HepG2 (cell line): ENCODE results near the gene CCNQ. TPM values are rescaled to one million over a fixed set of nuclear protein-coding genes. Genes with fewer than 3 reads are reported as not detected.
A peak's percentile ranks its signal among the peaks of the same experiment; 100 is the strongest.

ENCODE experiments used
- BRCA1 ChIP-seq: sonication (generic); formaldehyde crosslinking; IDR thresholded peaks from 2 replicates; pipeline ENCODE4 v1.4.0; 2020; ENCODE audit warnings: missing genetic modification reagents
- ETV5 ChIP-seq: IDR thresholded peaks from 2 replicates; pipeline ENCODE4 v1.6.1; 2018; ENCODE audit warnings: missing biosample characterization, missing genetic modification reagents, inconsistent platforms, borderline replicate concordance
- KDM6A ChIP-seq: IDR thresholded peaks from 2 replicates; pipeline ENCODE4 v1.6.1; 2016; ENCODE audit warnings: low read depth
- KLF9 ChIP-seq: IDR thresholded peaks from 2 replicates; pipeline ENCODE4 v1.6.1; 2016; ENCODE audit warnings: low read depth
- MAFF ChIP-seq: IDR thresholded peaks from 2 replicates; pipeline ENCODE4 v1.6.1; 2011; ENCODE audit warnings: low read depth, low read length, improper control_type of control experiment
- MZF1 ChIP-seq: sonication (generic); formaldehyde crosslinking; IDR thresholded peaks from 2 replicates; pipeline ENCODE4 v1.8.1; 2023; ENCODE audit warnings: mild to moderate bottlenecking, missing genetic modification reagents, borderline replicate concordance
- NFKB2 ChIP-seq: sonication (generic); formaldehyde crosslinking; IDR thresholded peaks from 2 replicates; pipeline ENCODE4 v1.4.0; 2020; ENCODE audit warnings: missing genetic modification reagents, borderline replicate concordance
- PREB ChIP-seq: sonication (generic); formaldehyde crosslinking; IDR thresholded peaks from 2 replicates; pipeline ENCODE4 v1.4.0; 2020; ENCODE audit warnings: missing genetic modification reagents
- ZBTB2 ChIP-seq: sonication (generic); formaldehyde crosslinking; IDR thresholded peaks from 2 replicates; pipeline ENCODE4 v1.8.0; 2022; ENCODE audit warnings: low read depth, missing genetic modification reagents
- ZMYM3 ChIP-seq: sonication (generic); formaldehyde crosslinking; IDR thresholded peaks from 2 replicates; pipeline ENCODE4 v1.5.1; 2020; ENCODE audit warnings: mild to moderate bottlenecking, missing genetic modification reagents
- ZNF382 ChIP-seq: sonication (generic); formaldehyde crosslinking; IDR thresholded peaks from 2 replicates; pipeline ENCODE4 v1.5.0; 2020; ENCODE audit warnings: missing genetic modification reagents, mild to moderate bottlenecking, borderline replicate concordance
- ZNF468 ChIP-seq: sonication (generic); formaldehyde crosslinking; IDR thresholded peaks from 2 replicates; pipeline ENCODE4 v1.8.0; 2022; ENCODE audit warnings: mild to moderate bottlenecking, moderate library complexity, missing genetic modification reagents
- ZNF574 ChIP-seq: sonication (generic); formaldehyde crosslinking; IDR thresholded peaks from 2 replicates; pipeline ENCODE4 v1.4.0; 2020; ENCODE audit warnings: missing genetic modification reagents
- ZNF703 ChIP-seq: sonication (generic); formaldehyde crosslinking; IDR thresholded peaks from 2 replicates; pipeline ENCODE4 v1.5.1; 2020; ENCODE audit warnings: missing genetic modification reagents, mild to moderate bottlenecking, moderate library complexity, borderline replicate concordance
- ZNF800 ChIP-seq: sonication (generic); formaldehyde crosslinking; IDR thresholded peaks from 2 replicates; pipeline ENCODE4 v1.4.0; 2020; ENCODE audit warnings: missing genetic modification reagents
- polyA plus RNA-seq, 8 experiments: library from polyadenylated mRNA; depleted of rRNA in 3 of 8; stranded (reverse) in 7 of 8; unstranded in 1 of 8; fragments of >200 nt; fragmentation: Illumina TruSeq in 4 of 8; extraction: Trizol in 4 of 8; gene quantifications; 2 replicates each; pipeline versions ENCODE4 v1.2.1 to v1.2.3, GENCODE V29; 2011 to 2016; ENCODE audit warnings: low read depth in 4 of 8, missing spikeins in 1 of 8, mixed read lengths in 1 of 8; ENCODE audit not compliant: insufficient read depth in 1 of 8
- total RNA-seq, 5 experiments: library from RNA; depleted of rRNA; stranded (reverse); fragments of >200 nt; fragmentation: Illumina TruSeq; extraction: Trizol; gene quantifications; 2 replicates each; pipeline ENCODE4 v1.2.3, GENCODE V29; 2016; ENCODE audit warnings: low read depth in 1 of 5
- TF ChIP-seq, protein P1 (sequence below): IDR thresholded peaks from 2 replicates; pipeline ENCODE4 v1.6.1; 2016; ENCODE audit warnings: low read depth, missing genetic modification reagents, missing compliant biosample characterization

The CCNQ gene
- total and polyA plus RNA-seq, 2 of the 13 experiments (the other 11 are each of a cell fraction or from before 2014, with no cell fraction given): 15.0 to 25.5 TPM

DNA sequence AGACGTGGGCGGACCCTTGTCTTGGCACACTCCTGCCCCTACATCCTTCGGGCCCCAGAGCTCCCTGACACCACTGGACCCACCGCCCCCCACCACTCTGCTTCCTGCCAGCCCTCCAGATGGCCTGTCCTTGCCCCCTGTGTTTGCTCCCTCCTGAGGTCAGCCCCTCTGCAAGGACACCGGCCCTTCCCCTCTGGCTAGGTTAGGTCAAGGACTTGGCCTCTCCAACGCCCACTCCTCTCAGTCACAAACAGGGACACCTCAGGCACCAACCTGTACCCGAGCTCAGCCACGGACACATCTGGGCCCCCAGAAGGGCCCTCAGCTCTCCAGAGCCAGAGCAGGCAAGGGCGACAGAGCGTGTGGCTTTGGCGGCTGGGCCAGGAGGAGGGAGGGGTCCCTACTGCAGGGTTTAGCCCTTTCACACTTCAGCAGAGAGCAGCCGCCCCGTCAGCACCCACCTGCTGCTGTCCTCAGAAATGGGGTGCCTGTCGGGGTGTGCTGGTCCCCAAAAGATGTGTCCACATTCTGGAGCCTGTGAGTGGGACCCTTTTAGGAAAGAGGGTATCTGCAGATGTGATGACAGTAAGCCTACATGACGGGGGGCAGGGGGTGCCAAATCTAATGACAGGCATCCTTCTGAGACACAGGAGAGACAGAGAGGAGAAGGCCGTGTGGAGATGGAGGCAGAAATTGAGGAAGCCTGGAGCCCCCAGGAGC lies 24.5 kb upstream of the CCNQ start (continued):
- TF ChIP-seq ZNF574 (CRISPR knock-in tag) (peak; percentile 55), KDM6A (CRISPR knock-in tag) (peak; percentile 20; the same call in 1 of the 2 replicates), BRCA1 (no peak), ZNF703 (CRISPR knock-in tag) (0 out of 2 replicates have a peak, but pooled peaks have one; percentile 2), ZNF800 (CRISPR knock-in tag) (no peak), ZMYM3 (no peak), ZNF382 (CRISPR knock-in tag) (no peak), MZF1 (CRISPR knock-in tag) (no peak), MAFF (no peak), ZBTB2 (CRISPR knock-in tag) (no peak), NFKB2 (CRISPR knock-in tag) (no peak), ETV5 (CRISPR knock-in tag) (peak; percentile 81), KLF9 (CRISPR knock-in tag) (no peak), ZNF468 (CRISPR knock-in tag) (no peak), PREB (CRISPR knock-in tag) (no peak)
- TF ChIP-seq, protein P1, sequence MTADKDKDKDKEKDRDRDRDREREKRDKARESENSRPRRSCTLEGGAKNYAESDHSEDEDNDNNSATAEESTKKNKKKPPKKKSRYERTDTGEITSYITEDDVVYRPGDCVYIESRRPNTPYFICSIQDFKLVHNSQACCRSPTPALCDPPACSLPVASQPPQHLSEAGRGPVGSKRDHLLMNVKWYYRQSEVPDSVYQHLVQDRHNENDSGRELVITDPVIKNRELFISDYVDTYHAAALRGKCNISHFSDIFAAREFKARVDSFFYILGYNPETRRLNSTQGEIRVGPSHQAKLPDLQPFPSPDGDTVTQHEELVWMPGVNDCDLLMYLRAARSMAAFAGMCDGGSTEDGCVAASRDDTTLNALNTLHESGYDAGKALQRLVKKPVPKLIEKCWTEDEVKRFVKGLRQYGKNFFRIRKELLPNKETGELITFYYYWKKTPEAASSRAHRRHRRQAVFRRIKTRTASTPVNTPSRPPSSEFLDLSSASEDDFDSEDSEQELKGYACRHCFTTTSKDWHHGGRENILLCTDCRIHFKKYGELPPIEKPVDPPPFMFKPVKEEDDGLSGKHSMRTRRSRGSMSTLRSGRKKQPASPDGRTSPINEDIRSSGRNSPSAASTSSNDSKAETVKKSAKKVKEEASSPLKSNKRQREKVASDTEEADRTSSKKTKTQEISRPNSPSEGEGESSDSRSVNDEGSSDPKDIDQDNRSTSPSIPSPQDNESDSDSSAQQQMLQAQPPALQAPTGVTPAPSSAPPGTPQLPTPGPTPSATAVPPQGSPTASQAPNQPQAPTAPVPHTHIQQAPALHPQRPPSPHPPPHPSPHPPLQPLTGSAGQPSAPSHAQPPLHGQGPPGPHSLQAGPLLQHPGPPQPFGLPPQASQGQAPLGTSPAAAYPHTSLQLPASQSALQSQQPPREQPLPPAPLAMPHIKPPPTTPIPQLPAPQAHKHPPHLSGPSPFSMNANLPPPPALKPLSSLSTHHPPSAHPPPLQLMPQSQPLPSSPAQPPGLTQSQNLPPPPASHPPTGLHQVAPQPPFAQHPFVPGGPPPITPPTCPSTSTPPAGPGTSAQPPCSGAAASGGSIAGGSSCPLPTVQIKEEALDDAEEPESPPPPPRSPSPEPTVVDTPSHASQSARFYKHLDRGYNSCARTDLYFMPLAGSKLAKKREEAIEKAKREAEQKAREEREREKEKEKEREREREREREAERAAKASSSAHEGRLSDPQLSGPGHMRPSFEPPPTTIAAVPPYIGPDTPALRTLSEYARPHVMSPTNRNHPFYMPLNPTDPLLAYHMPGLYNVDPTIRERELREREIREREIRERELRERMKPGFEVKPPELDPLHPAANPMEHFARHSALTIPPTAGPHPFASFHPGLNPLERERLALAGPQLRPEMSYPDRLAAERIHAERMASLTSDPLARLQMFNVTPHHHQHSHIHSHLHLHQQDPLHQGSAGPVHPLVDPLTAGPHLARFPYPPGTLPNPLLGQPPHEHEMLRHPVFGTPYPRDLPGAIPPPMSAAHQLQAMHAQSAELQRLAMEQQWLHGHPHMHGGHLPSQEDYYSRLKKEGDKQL (CRISPR knock-in tag): peak; percentile 35; the same call in 1 of the 2 replicates
